Breast epithelium (tissue), 4 donors: Measurements from ENCODE around the gene ANKRD11. TPM values are rescaled to one million over a fixed set of nuclear protein-coding genes. Genes with fewer than 3 reads are reported as not detected.

Source experiments
- DNase-seq, 2 donors: peaks; one replicate each; pipeline ENCODE4 v3.0.0-alpha.2; 2019; ENCODE audit warnings: low spot score in 2 of 2
- H3K27ac ChIP-seq, 2 donors: fragments of 200-600 bp; sonication (generic) in 1 of 2; one replicate each; pipeline ENCODE4 v1.5.1; 2016 to 2019; ENCODE audit warnings: mild to moderate bottlenecking in 1 of 2
- H3K27me3 ChIP-seq, 2 donors: fragments of 200-600 bp; sonication (generic) in 1 of 2; one replicate each; pipeline versions ENCODE4 v1.5.1 to v1.6.0; 2017 to 2019; ENCODE audit warnings: control low read depth in 1 of 2, mild to moderate bottlenecking in 1 of 2
- H3K36me3 ChIP-seq: fragments of 200-600 bp; one replicate; pipeline ENCODE4 v1.5.1; 2019
- H3K4me1 ChIP-seq, 2 donors: fragments of 200-600 bp; sonication (generic); one replicate each; pipeline ENCODE4 v1.5.1; 2016 to 2019; ENCODE audit warnings: control low read depth in 1 of 2
- H3K4me3 ChIP-seq, 3 donors: fragments of 200-600 bp; sonication (generic); 1 replicate in 2 of 3; 2 replicates in 1 of 3; pipeline ENCODE4 v1.5.1; 2016 to 2019; ENCODE audit warnings: mild to moderate bottlenecking in 3 of 3, moderate library complexity in 2 of 3
- H3K9me3 ChIP-seq, 2 donors: fragments of 200-600 bp; sonication (generic) in 1 of 2; one replicate each; pipeline ENCODE4 v1.5.1; 2016 to 2019; ENCODE audit warnings: control low read depth in 1 of 2
- POLR2A ChIP-seq: fragments of 450-650 bp; IDR thresholded peaks from one replicate; pipeline ENCODE4 v1.6.1; 2016; ENCODE audit warnings: antibody characterized with exemption, mild to moderate bottlenecking, moderate library complexity
- POLR2AphosphoS5 ChIP-seq, 3 donors: sonication (generic); formaldehyde crosslinking; IDR thresholded peaks; one replicate each; pipeline ENCODE4 v1.6.1; 2017; ENCODE audit warnings: antibody characterized with exemption in 3 of 3
- intact Hi-C: fragments of 100-400 bp; cut with DNase I; formaldehyde crosslinking; loops from one replicate; pipeline ENCODE4 v1.15.1; 2023; ENCODE audit warnings: low total_unique reads
- total RNA-seq, 3 donors: library from RNA; depleted of rRNA; stranded (reverse); fragments of >200 nt; gene quantifications; one replicate each; pipeline ENCODE4 v1.1.0, GENCODE V29; 2016
- TF ChIP-seq, protein P1 (sequence below), 3 donors: fragments of 450-650 bp; IDR thresholded peaks; one replicate each; pipeline ENCODE4 v1.5.1; 2016 to 2017; ENCODE audit warnings: antibody characterized with exemption in 3 of 3, mild to moderate bottlenecking in 3 of 3, moderate library complexity in 3 of 3

The ANKRD11 gene
- total RNA-seq, 3 donors from 2014 or later = 64.0 to 79.0 (median 69.2) TPM

DNA sequence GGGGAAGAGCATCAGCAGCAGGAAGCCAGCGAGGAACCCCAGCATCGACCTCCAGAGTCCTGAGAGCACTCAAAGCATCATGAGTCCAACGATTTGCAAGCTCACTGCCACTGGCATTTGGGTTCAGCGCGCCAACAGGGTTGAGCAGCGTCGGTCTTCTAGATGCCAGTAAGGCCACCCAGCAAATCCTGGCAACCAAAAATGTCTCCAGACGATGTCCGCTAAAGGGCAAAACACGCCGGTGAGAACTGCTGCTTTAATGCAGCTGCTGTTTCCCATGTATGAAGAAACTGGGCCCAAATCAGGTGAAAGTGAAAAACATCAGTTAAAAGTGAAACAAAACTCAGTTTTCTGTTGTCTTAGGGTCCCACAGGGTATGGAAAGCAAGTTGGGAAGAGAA, 70.2 kb downstream of the ANKRD11 start:
- intact Hi-C loops = no loop called here
- H3K9me3 ChIP-seq = no peaks in the 10 kb centered on the region
- no peaks in the 10 kb centered on the region for H3K27me3 ChIP-seq
- H3K4me1 ChIP-seq = no peaks in the 10 kb centered on the region
- DNase-seq = no peak
- H3K36me3 ChIP-seq = no peaks in the 10 kb centered on the region
- TF ChIP-seq POLR2A = no peak
- TF ChIP-seq POLR2AphosphoS5 (IDR thresholded peaks at IDR 0.05) = no peak
- TF ChIP-seq, protein P1, sequence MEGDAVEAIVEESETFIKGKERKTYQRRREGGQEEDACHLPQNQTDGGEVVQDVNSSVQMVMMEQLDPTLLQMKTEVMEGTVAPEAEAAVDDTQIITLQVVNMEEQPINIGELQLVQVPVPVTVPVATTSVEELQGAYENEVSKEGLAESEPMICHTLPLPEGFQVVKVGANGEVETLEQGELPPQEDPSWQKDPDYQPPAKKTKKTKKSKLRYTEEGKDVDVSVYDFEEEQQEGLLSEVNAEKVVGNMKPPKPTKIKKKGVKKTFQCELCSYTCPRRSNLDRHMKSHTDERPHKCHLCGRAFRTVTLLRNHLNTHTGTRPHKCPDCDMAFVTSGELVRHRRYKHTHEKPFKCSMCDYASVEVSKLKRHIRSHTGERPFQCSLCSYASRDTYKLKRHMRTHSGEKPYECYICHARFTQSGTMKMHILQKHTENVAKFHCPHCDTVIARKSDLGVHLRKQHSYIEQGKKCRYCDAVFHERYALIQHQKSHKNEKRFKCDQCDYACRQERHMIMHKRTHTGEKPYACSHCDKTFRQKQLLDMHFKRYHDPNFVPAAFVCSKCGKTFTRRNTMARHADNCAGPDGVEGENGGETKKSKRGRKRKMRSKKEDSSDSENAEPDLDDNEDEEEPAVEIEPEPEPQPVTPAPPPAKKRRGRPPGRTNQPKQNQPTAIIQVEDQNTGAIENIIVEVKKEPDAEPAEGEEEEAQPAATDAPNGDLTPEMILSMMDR (IDR thresholded peaks at IDR 0.05) = no peak
- no peak overlapping the region for H3K27ac ChIP-seq
- H3K4me3 ChIP-seq = no peak overlapping the region

DNA sequence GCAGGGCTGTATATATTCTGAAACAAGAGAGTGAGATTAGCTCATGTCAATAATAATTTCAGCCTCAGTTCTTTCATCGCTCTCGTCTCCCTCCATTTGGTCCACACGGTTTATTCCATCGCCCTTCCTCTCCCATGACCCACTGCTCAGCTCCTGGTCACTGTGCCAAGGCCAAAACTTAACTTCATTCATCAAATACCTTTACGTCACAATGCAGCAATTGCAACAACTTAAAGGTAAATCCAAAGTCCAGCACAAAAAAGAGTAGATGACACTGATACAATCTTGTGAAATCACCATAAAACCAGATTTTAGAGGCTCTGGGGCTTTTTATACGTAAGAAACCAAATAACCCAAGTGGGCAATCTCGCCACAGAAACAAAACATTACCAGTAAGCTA, 72.0 kb downstream of the ANKRD11 start:
- no peak for DNase-seq
- H3K4me3 ChIP-seq = no peak overlapping the region
- TF ChIP-seq, protein P1 (IDR thresholded peaks at IDR 0.05) = no peak
- no peak for TF ChIP-seq POLR2AphosphoS5 (IDR thresholded peaks at IDR 0.05)
- TF ChIP-seq POLR2A = no peak
- H3K9me3 ChIP-seq = no peaks in the 10 kb centered on the region
- intact Hi-C loops = loop anchor here (10.0 kb wide), 1 partner anchor 714 kb away; the partner anchor contains the start of genes CTU2 and RNF166
- H3K27me3 ChIP-seq = no peaks in the 10 kb centered on the region
- peaks cover 0 to 8% of the 10 kb centered on the region in 2 donors for H3K4me1 ChIP-seq
- no peaks in the 10 kb centered on the region for H3K36me3 ChIP-seq
- H3K27ac ChIP-seq = no peak overlapping the region

DNA sequence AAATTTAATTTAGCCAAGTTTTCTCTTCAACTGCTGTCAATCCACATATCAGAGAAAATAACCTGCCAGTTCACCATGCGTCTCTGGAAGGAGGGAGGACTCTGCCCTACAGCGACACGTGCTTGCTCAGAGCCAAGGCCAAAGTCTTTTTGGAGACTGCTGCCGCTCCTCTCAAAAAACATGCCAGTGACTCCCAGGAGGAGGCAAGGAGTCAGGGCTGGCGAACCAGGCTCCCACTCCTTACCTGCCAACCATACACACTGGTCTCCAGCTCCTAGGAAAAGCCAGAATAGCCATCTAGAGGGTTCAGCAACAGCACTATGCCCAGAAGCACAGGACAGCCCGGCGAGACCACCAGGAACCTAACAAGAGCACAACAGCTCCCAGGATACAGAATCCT, 73.0 kb downstream of the ANKRD11 start:
- TF ChIP-seq POLR2AphosphoS5 (IDR thresholded peaks at IDR 0.05) = no peak
- no peak for TF ChIP-seq POLR2A
- TF ChIP-seq, protein P1 (IDR thresholded peaks at IDR 0.05) = no peak
- intact Hi-C loops = loop anchor here (10.0 kb wide), 1 partner anchor 713 kb away; the partner anchor contains the start of genes CTU2 and RNF166
- Histone ChIP-seq H3K9me3 (no peaks in the 10 kb centered on the region), H3K36me3 (no peaks in the 10 kb centered on the region), H3K4me3 (no peak overlapping the region), H3K27ac (no peak overlapping the region), H3K27me3 (no peaks in the 10 kb centered on the region), H3K4me1 (peaks cover 0 to 8% of the 10 kb centered on the region in 2 donors)
- no peak for DNase-seq

DNA sequence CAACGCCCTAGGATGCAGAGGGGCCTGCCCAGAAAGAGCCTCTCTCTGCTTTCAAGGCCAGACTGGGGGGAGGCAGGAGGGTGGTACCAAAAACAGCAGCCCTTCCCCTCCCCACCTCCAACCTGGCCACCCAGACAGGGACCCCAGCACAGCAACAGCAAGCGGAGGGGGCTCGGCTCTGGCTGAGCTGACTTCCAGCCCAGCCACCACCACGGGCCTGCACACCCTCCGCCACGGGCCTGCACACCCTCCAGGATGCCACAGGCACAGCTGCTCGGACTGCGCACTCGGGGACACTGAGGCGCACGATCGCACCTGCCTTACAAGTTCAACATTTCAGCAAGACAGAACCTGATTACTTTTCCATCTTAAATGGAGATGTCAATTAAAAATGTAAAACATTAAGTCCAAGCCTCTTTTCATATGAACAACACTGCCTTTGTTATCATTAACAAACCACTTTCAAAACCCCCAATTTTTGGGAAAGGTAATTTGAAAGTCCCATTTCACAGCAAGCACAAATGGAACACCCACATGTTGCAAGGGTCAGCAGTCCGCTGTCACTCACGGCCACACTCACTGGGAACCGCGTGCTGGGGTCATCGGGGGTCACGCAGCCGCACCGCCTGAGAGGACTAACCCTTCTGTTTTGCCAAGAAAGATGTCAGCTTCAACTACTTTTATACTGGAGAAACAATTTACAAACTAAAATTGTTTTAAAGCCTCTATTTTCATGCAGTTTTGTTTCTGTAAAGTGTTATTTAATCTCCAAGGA, 76.4 kb downstream of the ANKRD11 start:
- no peak for DNase-seq
- no peaks in the 10 kb centered on the region for H3K9me3 ChIP-seq
- intact Hi-C loops = loop anchor here (10.0 kb wide), 1 partner anchor 709 kb away; the partner anchor contains the start of genes CTU2 and RNF166
- no peaks in the 10 kb centered on the region for H3K36me3 ChIP-seq
- TF ChIP-seq POLR2AphosphoS5 (IDR thresholded peaks at IDR 0.05) (no peak), POLR2A (no peak)
- TF ChIP-seq, protein P1 (IDR thresholded peaks at IDR 0.05) = no peak
- H3K4me1 ChIP-seq = peaks cover 0 to 18% of the 10 kb centered on the region in 2 donors
- H3K27me3 ChIP-seq = no peaks in the 10 kb centered on the region
- no peak overlapping the region for H3K27ac ChIP-seq
- H3K4me3 ChIP-seq = no peak overlapping the region

DNA sequence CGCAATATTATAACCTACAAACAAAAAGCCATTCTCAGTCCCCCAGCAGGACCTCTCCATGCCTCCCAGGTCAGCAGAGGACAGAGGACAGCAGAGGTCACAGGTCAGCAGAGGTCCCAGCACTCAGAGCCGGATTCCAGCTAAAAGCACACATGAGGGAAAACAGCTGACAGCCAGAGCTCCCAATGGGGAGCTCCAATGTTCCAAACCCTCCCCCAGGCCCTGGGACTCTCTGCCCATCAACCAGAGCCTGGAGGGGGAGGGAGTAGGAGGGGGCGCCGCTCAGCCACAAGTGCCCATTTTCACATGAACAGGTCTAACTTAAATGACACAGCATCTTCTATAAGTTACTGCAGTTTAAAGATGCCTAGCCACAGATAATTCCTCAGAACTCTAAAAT, 77.5 kb downstream of the ANKRD11 start:
- no peaks in the 10 kb centered on the region for H3K9me3 ChIP-seq
- no peak for DNase-seq
- no peaks in the 10 kb centered on the region for H3K36me3 ChIP-seq
- intact Hi-C loops = loop anchor here (10.0 kb wide), 1 partner anchor 708 kb away; the partner anchor contains the start of genes CTU2 and RNF166
- no peaks in the 10 kb centered on the region for H3K27me3 ChIP-seq
- H3K27ac ChIP-seq = no peak overlapping the region
- no peak for TF ChIP-seq POLR2A
- TF ChIP-seq, protein P1 (IDR thresholded peaks at IDR 0.05) = no peak
- no peak for TF ChIP-seq POLR2AphosphoS5 (IDR thresholded peaks at IDR 0.05)
- peaks cover 3 to 18% of the 10 kb centered on the region in 2 donors for H3K4me1 ChIP-seq
- no peak overlapping the region for H3K4me3 ChIP-seq
